BLaER1 (cell line): ENCODE measurements around the gene GALM.

Experiments used
- H3K27ac ChIP-seq: shearing (Covaris generic); formaldehyde crosslinking; 2 replicates; pipeline ENCODE4 v1.8.1; 2022
- H3K27me3 ChIP-seq: shearing (Covaris generic); formaldehyde crosslinking; 2 replicates; pipeline ENCODE4 v1.8.1; 2022
- H3K36me3 ChIP-seq: shearing (Covaris generic); formaldehyde crosslinking; 2 replicates; pipeline ENCODE4 v1.8.1; 2022
- H3K4me1 ChIP-seq: shearing (Covaris generic); formaldehyde crosslinking; 2 replicates; pipeline ENCODE4 v1.8.1; 2022
- H3K4me2 ChIP-seq: shearing (Covaris generic); formaldehyde crosslinking; 2 replicates; pipeline ENCODE4 v1.8.1; 2022
- H3K4me3 ChIP-seq: shearing (Covaris generic); formaldehyde crosslinking; 2 replicates; pipeline ENCODE4 v1.8.1; 2022
- H3K9ac ChIP-seq: shearing (Covaris generic); formaldehyde crosslinking; 2 replicates; pipeline ENCODE4 v1.8.1; 2022
- H3K9me3 ChIP-seq: shearing (Covaris generic); formaldehyde crosslinking; 2 replicates; pipeline ENCODE4 v1.8.1; 2022
- H4K20me1 ChIP-seq: shearing (Covaris generic); formaldehyde crosslinking; 2 replicates; pipeline ENCODE4 v1.8.1; 2022
- Cebpa-rat ChIP-seq: shearing (Covaris generic); IDR thresholded peaks from 2 replicates; pipeline ENCODE4 v1.8.1; 2022

Gene GALM

GRCh38 chr2:38658613-38659012 is 7.3 kb upstream of the GALM start:
- H3K4me2 ChIP-seq, result no peak overlapping the region
- H3K4me1 ChIP-seq, result no peaks in the 10 kb centered on the region
- no peak overlapping the region for H3K4me3 ChIP-seq
- no peaks in the 10 kb centered on the region for H3K36me3 ChIP-seq
- H3K9ac ChIP-seq, result no peak overlapping the region
- H3K27ac ChIP-seq, result no peak overlapping the region
- H4K20me1 ChIP-seq, result no peaks in the 10 kb centered on the region
- H3K27me3 ChIP-seq, result no peaks in the 10 kb centered on the region
- no peaks in the 10 kb centered on the region for H3K9me3 ChIP-seq
- no peak for TF ChIP-seq Cebpa-rat

GRCh38 chr2:38659115-38659514 is 6.8 kb upstream of the GALM start:
- no peak for TF ChIP-seq Cebpa-rat
- H3K27me3 ChIP-seq, result no peaks in the 10 kb centered on the region

GRCh38 chr2:38660282-38660681 is 5.6 kb upstream of the GALM start:
- TF ChIP-seq Cebpa-rat, result no peak
- Histone ChIP-seq H3K27me3 (no peaks in the 10 kb centered on the region), H4K20me1 (no peaks in the 10 kb centered on the region), H3K9ac (no peak overlapping the region), H3K4me3 (no peak overlapping the region), H3K4me1 (no peaks in the 10 kb centered on the region), H3K4me2 (no peak overlapping the region), H3K36me3 (no peaks in the 10 kb centered on the region), H3K9me3 (no peaks in the 10 kb centered on the region), H3K27ac (no peak overlapping the region)

More at GRCh38 chr2:38659115-38659514, 6.8 kb upstream of the GALM start:
- Histone ChIP-seq H3K4me3 (no peak overlapping the region), H3K36me3 (no peaks in the 10 kb centered on the region), H3K4me2 (no peak overlapping the region), H4K20me1 (no peaks in the 10 kb centered on the region), H3K27ac (no peak overlapping the region), H3K9ac (no peak overlapping the region), H3K9me3 (no peaks in the 10 kb centered on the region), H3K4me1 (no peaks in the 10 kb centered on the region)

GRCh38 chr2:38661306-38661705 is 4.6 kb upstream of the GALM start:
- Histone ChIP-seq H3K4me1 (peaks cover 2% of the 10 kb centered on the region; the same call in 1 of the 2 replicates), H3K27me3 (no peaks in the 10 kb centered on the region), H3K9ac (no peak overlapping the region), H4K20me1 (no peaks in the 10 kb centered on the region), H3K36me3 (no peaks in the 10 kb centered on the region), H3K9me3 (no peaks in the 10 kb centered on the region), H3K4me3 (no peak overlapping the region), H3K4me2 (no peak overlapping the region), H3K27ac (no peak overlapping the region)
- TF ChIP-seq Cebpa-rat, result no peak

- peak overlapping the region; percentile 78 for H3K4me3 ChIP-seq
- no peaks in the 10 kb centered on the region for H3K9me3 ChIP-seq
- H3K36me3 ChIP-seq, result no peaks in the 10 kb centered on the region
- TF ChIP-seq Cebpa-rat, result no peak
- H3K27me3 ChIP-seq, result no peaks in the 10 kb centered on the region
- peak overlapping the region; percentile 62 for H3K27ac ChIP-seq
- H3K4me1 ChIP-seq, result peaks cover 22% of the 10 kb centered on the region
- H3K9ac ChIP-seq, result peak overlapping the region; percentile 79
- H3K4me2 ChIP-seq, result peak overlapping the region; percentile 95
- no peaks in the 10 kb centered on the region for H4K20me1 ChIP-seq
These were observed 619 bp downstream of the GALM start for GRCh38 chr2:38666556-38666910.

GRCh38 chr2:38668092-38668491 is 2.2 kb downstream of the GALM start:
- Histone ChIP-seq H3K36me3 (no peaks in the 10 kb centered on the region), H3K27me3 (no peaks in the 10 kb centered on the region), H4K20me1 (no peaks in the 10 kb centered on the region), H3K9me3 (no peaks in the 10 kb centered on the region), H3K4me3 (no peak overlapping the region), H3K4me2 (peak overlapping the region; percentile 95; the same call in 1 of the 2 replicates), H3K4me1 (peaks cover 22% of the 10 kb centered on the region), H3K27ac (no peak overlapping the region), H3K9ac (no peak overlapping the region)
- TF ChIP-seq Cebpa-rat, result no peak

- Histone ChIP-seq H3K4me2 (no peak overlapping the region), H4K20me1 (no peaks in the 10 kb centered on the region), H3K27ac (no peak overlapping the region), H3K36me3 (no peaks in the 10 kb centered on the region), H3K4me1 (peaks cover 22% of the 10 kb centered on the region), H3K27me3 (no peaks in the 10 kb centered on the region), H3K9me3 (no peaks in the 10 kb centered on the region), H3K9ac (no peak overlapping the region), H3K4me3 (no peak overlapping the region)
- no peak for TF ChIP-seq Cebpa-rat
These were observed 3.0 kb downstream of the GALM start for GRCh38 chr2:38668779-38669479.

GRCh38 chr2:38671303-38671702 is 5.4 kb downstream of the GALM start:
- H3K4me1 ChIP-seq, result peaks cover 20% of the 10 kb centered on the region
- no peaks in the 10 kb centered on the region for H3K9me3 ChIP-seq
- H3K4me2 ChIP-seq, result no peak overlapping the region
- no peak overlapping the region for H3K27ac ChIP-seq
- no peaks in the 10 kb centered on the region for H3K27me3 ChIP-seq
- no peaks in the 10 kb centered on the region for H4K20me1 ChIP-seq
- H3K4me3 ChIP-seq, result no peak overlapping the region
- no peak overlapping the region for H3K9ac ChIP-seq
- H3K36me3 ChIP-seq, result peaks cover 6% of the 10 kb centered on the region
- no peak for TF ChIP-seq Cebpa-rat

GRCh38 chr2:38671946-38672345 is 6.0 kb downstream of the GALM start:
- no peak for TF ChIP-seq Cebpa-rat
- H4K20me1 ChIP-seq, result no peaks in the 10 kb centered on the region
- peaks cover 13% of the 10 kb centered on the region for H3K36me3 ChIP-seq
- peaks cover 14% of the 10 kb centered on the region for H3K4me1 ChIP-seq
- H3K27me3 ChIP-seq, result no peaks in the 10 kb centered on the region
- no peaks in the 10 kb centered on the region for H3K9me3 ChIP-seq
- H3K4me2 ChIP-seq, result no peak overlapping the region
- H3K27ac ChIP-seq, result no peak overlapping the region
- H3K9ac ChIP-seq, result no peak overlapping the region
- H3K4me3 ChIP-seq, result no peak overlapping the region

- no peak for TF ChIP-seq Cebpa-rat
- H3K4me2 ChIP-seq, result no peak overlapping the region
These were observed 6.8 kb downstream of the GALM start for GRCh38 chr2:38672445-38673391.

More at GRCh38 chr2:38672445-38673391, 6.8 kb downstream of the GALM start:
- peaks cover 21% of the 10 kb centered on the region for H3K36me3 ChIP-seq
- no peaks in the 10 kb centered on the region for H3K27me3 ChIP-seq
- H3K4me1 ChIP-seq, result peaks cover 6% of the 10 kb centered on the region
- H3K27ac ChIP-seq, result no peak overlapping the region
- H3K9me3 ChIP-seq, result no peaks in the 10 kb centered on the region
- no peak overlapping the region for H3K4me3 ChIP-seq
- no peak overlapping the region for H3K9ac ChIP-seq
- no peaks in the 10 kb centered on the region for H4K20me1 ChIP-seq
